ENCODE measurements around the gene PACSIN1.
A peak's percentile ranks its signal among the peaks of the same experiment; 100 is the strongest.
"Not testable (repeated sequence)": the region's sequence is repeated elsewhere in the genome, so short reads cannot be mapped to it uniquely, and the experiment has no call there.

Gene PACSIN1

GRCh38 chr6:34486106-34486740 lies 20.3 kb downstream of the PACSIN1 start:
- H3K9ac ChIP-seq = no peak overlapping the region
- no peak overlapping the region for H3K4me3 ChIP-seq
- H3K4me2 ChIP-seq = no peak overlapping the region
- no peak for TF ChIP-seq Cebpa-rat (IDR thresholded peaks at IDR 0.05)
- no peaks in the 10 kb centered on the region for H3K36me3 ChIP-seq
- no peaks in the 10 kb centered on the region for H3K27me3 ChIP-seq
- H3K9me3 ChIP-seq (replicated peaks in 1 of 11) = no peaks in the 10 kb centered on the region
- no peaks in the 10 kb centered on the region; a peak in 1 of 22 replicates for H4K20me1 ChIP-seq
- H3K27ac ChIP-seq = peak overlapping the region in 1 of 11 experiments; percentile 54; a peak in 1 of 22 replicates
- peaks cover 0 to 27% (median 22%) of the 10 kb centered on the region in 10 experiments; a peak in 18 of 20 replicates for H3K4me1 ChIP-seq

GRCh38 chr6:34486886-34487285 lies 21.0 kb downstream of the PACSIN1 start:
- not testable (repeated sequence) for H3K27ac ChIP-seq; H4K20me1 ChIP-seq; H3K27me3 ChIP-seq; H3K4me2 ChIP-seq; H3K36me3 ChIP-seq; H3K9me3 ChIP-seq (replicated peaks in 1 of 11); H3K4me3 ChIP-seq; H3K9ac ChIP-seq
- peaks cover 0 to 28% (median 22%) of the 10 kb centered on the region in 10 experiments; a peak in 18 of 20 replicates for H3K4me1 ChIP-seq

- Histone ChIP-seq H3K4me2 (peak overlapping the region in 4 of 11 experiments; percentile 24 to 44 (median 32); a peak in 3 of 22 replicates), H3K27ac (no peak overlapping the region), H3K36me3 (no peaks in the 10 kb centered on the region), H3K9ac (no peak overlapping the region), H3K27me3 (no peaks in the 10 kb centered on the region), H3K9me3 (replicated peaks in 1 of 11) (no peaks in the 10 kb centered on the region), H3K4me1 (peaks cover 0 to 28% (median 22%) of the 10 kb centered on the region in 10 experiments; a peak in 18 of 20 replicates), H3K4me3 (no peak overlapping the region), H4K20me1 (no peaks in the 10 kb centered on the region; a peak in 1 of 22 replicates)
- TF ChIP-seq Cebpa-rat (IDR thresholded peaks at IDR 0.05) = no peak
Measured at GRCh38 chr6:34487536-34487935, 21.7 kb downstream of the PACSIN1 start.

GRCh38 chr6:34489207-34489805 lies 23.4 kb downstream of the PACSIN1 start:
- no peak overlapping the region for H3K27ac ChIP-seq
- H3K4me1 ChIP-seq = peaks cover 0 to 27% (median 20%) of the 10 kb centered on the region in 10 experiments; a peak in 18 of 20 replicates
- H3K36me3 ChIP-seq = no peaks in the 10 kb centered on the region
- H3K4me3 ChIP-seq = no peak overlapping the region
- no peak for TF ChIP-seq Cebpa-rat (IDR thresholded peaks at IDR 0.05)
- H3K27me3 ChIP-seq = no peaks in the 10 kb centered on the region
- H3K9ac ChIP-seq = no peak overlapping the region
- H4K20me1 ChIP-seq = no peaks in the 10 kb centered on the region; a peak in 1 of 22 replicates
- no peak overlapping the region for H3K4me2 ChIP-seq
- no peaks in the 10 kb centered on the region for H3K9me3 ChIP-seq (replicated peaks in 1 of 11)

- Histone ChIP-seq H3K36me3 (no peaks in the 10 kb centered on the region), H3K4me3 (no peak overlapping the region), H4K20me1 (no peaks in the 10 kb centered on the region; a peak in 1 of 22 replicates), H3K27ac (no peak overlapping the region), H3K9me3 (replicated peaks in 1 of 11) (no peaks in the 10 kb centered on the region), H3K27me3 (no peaks in the 10 kb centered on the region), H3K4me2 (no peak overlapping the region), H3K4me1 (peaks cover 0 to 16% (median 9%) of the 10 kb centered on the region in 10 experiments; a peak in 18 of 20 replicates), H3K9ac (no peak overlapping the region)
- no peak for TF ChIP-seq Cebpa-rat (IDR thresholded peaks at IDR 0.05)
Measured at GRCh38 chr6:34490390-34491090, 24.7 kb downstream of the PACSIN1 start.

GRCh38 chr6:34491091-34491430 lies 25.2 kb downstream of the PACSIN1 start:
- H3K9me3 ChIP-seq (replicated peaks in 1 of 11) = no peaks in the 10 kb centered on the region
- no peak for TF ChIP-seq Cebpa-rat (IDR thresholded peaks at IDR 0.05)
- no peaks in the 10 kb centered on the region; a peak in 1 of 22 replicates for H4K20me1 ChIP-seq
- H3K4me1 ChIP-seq = peaks cover 0 to 16% (median 9%) of the 10 kb centered on the region in 10 experiments; a peak in 18 of 20 replicates
- H3K4me3 ChIP-seq = no peak overlapping the region
- H3K27ac ChIP-seq = no peak overlapping the region
- no peak overlapping the region for H3K9ac ChIP-seq
- no peaks in the 10 kb centered on the region for H3K27me3 ChIP-seq
- no peak overlapping the region for H3K4me2 ChIP-seq
- no peaks in the 10 kb centered on the region for H3K36me3 ChIP-seq

GRCh38 chr6:34493344-34493743 lies 27.5 kb downstream of the PACSIN1 start:
- Histone ChIP-seq H3K27ac (no peak overlapping the region), H3K36me3 (no peaks in the 10 kb centered on the region), H3K4me1 (peaks cover 0 to 8% (median 2%) of the 10 kb centered on the region in 10 experiments; a peak in 13 of 20 replicates), H3K4me3 (no peak overlapping the region), H3K4me2 (no peak overlapping the region), H3K27me3 (no peaks in the 10 kb centered on the region), H3K9ac (no peak overlapping the region), H4K20me1 (no peaks in the 10 kb centered on the region; a peak in 1 of 22 replicates), H3K9me3 (replicated peaks in 1 of 11) (no peaks in the 10 kb centered on the region)
- TF ChIP-seq Cebpa-rat (IDR thresholded peaks at IDR 0.05) = no peak

- H3K9ac ChIP-seq = no peak overlapping the region
- TF ChIP-seq Cebpa-rat (IDR thresholded peaks at IDR 0.05) = no peak
- H3K27ac ChIP-seq = no peak overlapping the region
- H4K20me1 ChIP-seq = no peaks in the 10 kb centered on the region; a peak in 1 of 22 replicates
- peaks cover 0 to 5% (median 0%) of the 10 kb centered on the region in 10 experiments; a peak in 1 of 20 replicates for H3K4me1 ChIP-seq
- H3K4me3 ChIP-seq = no peak overlapping the region
- peaks cover 8 to 16% (median 11%) of the 10 kb centered on the region in 11 experiments for H3K9me3 ChIP-seq (replicated peaks in 1 of 11)
- H3K4me2 ChIP-seq = no peak overlapping the region
- H3K36me3 ChIP-seq = no peaks in the 10 kb centered on the region
- H3K27me3 ChIP-seq = no peaks in the 10 kb centered on the region
Measured at GRCh38 chr6:34494973-34495372, 29.1 kb downstream of the PACSIN1 start.

- no peak for TF ChIP-seq Cebpa-rat (IDR thresholded peaks at IDR 0.05)
- no peak overlapping the region for H3K27ac ChIP-seq
- H4K20me1 ChIP-seq = no peaks in the 10 kb centered on the region; a peak in 1 of 22 replicates
- no peaks in the 10 kb centered on the region for H3K36me3 ChIP-seq
- no peak overlapping the region for H3K4me3 ChIP-seq
- no peak overlapping the region for H3K9ac ChIP-seq
- H3K9me3 ChIP-seq (replicated peaks in 1 of 11) = peaks cover 21 to 28% (median 23%) of the 10 kb centered on the region in 11 experiments
- no peak overlapping the region for H3K4me2 ChIP-seq
- H3K27me3 ChIP-seq = no peaks in the 10 kb centered on the region
- H3K4me1 ChIP-seq = peaks cover 0 to 1% (median 0%) of the 10 kb centered on the region in 10 experiments; a peak in 1 of 20 replicates
Measured at GRCh38 chr6:34496103-34496685, 30.3 kb downstream of the PACSIN1 start.

Data from BLaER1 treated with 17β-estradiol and CSF1 and Interleukin-3, amounts not matched to agents 10 nM and 100 nM (cell line).